ENCODE measurements around the gene EIF3D. TPM values are rescaled to one million over a fixed set of nuclear protein-coding genes. Genes with fewer than 3 reads are reported as not detected.
A peak's percentile ranks its signal among the peaks of the same experiment; 100 is the strongest.

EIF3D gene
- total RNA-seq, 1 experiment from 2014 or later = 237 TPM

DNA sequence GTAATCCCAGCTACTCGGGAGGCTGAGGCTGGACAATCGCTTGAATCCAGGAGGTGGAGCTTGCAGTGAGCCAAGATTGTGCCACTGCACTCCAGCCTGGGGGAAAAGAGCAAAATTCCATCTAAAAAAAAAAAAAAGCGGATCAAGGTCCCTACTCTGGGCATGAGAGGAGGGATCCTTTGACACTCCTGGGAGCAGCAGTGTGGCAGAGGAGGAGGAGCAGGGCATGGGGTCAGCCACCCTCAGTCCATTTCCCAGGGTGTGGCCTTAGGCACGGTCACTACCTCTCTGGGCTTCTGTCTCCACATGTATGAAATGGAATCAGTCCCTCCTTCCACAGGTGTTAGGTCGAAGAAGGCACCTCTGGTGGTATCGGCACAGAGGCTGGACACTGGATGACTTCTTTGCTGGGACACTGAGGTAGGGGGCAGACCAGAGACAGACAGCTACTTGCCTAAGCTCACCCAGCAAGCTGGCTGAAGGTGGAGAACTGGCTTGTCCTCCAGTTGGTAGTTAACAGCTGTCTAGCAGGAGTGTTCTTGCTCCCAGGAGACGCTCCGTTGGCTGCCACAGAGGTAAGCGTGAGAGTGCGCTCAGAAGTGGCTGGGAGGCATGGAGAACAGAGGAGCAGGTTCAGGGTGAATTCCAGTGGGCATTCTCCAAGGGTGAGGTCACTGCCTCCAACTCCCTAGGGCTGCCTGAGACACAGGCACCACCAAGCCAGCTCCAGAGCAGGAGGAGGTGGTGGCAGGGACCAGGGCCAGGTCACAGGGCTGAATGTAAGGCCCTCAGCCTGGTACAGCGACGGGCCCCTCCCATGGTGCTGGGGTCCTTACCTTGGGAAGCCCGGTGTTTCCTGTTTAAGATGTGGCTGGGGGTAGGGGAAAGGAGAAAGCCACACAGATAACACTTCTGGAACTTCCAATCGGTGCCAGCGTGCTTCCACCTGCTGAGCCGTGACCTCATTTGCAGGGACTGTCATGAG is 67.0 kb downstream of the EIF3D start:
- no peaks in the 10 kb centered on the region for H3K9me3 Mint-ChIP-seq
- peaks cover 37% of the 10 kb centered on the region for H3K4me1 Mint-ChIP-seq
- ATAC-seq = peak; percentile 55
- peaks cover 6% of the 10 kb centered on the region for H3K27me3 Mint-ChIP-seq (ENCODE audit: low read depth)
- no peak for DNase-seq (ENCODE audit: low spot score)
- TF ChIP-seq, protein P1, sequence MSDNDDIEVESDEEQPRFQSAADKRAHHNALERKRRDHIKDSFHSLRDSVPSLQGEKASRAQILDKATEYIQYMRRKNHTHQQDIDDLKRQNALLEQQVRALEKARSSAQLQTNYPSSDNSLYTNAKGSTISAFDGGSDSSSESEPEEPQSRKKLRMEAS (CRISPR knock-in tag; IDR thresholded peaks at IDR 0.05) = no peak
- no peak for TF ChIP-seq NR2C2 (CRISPR knock-in tag; IDR thresholded peaks at IDR 0.05)
- no peak for TF ChIP-seq TEAD1 (CRISPR knock-in tag; IDR thresholded peaks at IDR 0.05)
- TF ChIP-seq, protein P2, sequence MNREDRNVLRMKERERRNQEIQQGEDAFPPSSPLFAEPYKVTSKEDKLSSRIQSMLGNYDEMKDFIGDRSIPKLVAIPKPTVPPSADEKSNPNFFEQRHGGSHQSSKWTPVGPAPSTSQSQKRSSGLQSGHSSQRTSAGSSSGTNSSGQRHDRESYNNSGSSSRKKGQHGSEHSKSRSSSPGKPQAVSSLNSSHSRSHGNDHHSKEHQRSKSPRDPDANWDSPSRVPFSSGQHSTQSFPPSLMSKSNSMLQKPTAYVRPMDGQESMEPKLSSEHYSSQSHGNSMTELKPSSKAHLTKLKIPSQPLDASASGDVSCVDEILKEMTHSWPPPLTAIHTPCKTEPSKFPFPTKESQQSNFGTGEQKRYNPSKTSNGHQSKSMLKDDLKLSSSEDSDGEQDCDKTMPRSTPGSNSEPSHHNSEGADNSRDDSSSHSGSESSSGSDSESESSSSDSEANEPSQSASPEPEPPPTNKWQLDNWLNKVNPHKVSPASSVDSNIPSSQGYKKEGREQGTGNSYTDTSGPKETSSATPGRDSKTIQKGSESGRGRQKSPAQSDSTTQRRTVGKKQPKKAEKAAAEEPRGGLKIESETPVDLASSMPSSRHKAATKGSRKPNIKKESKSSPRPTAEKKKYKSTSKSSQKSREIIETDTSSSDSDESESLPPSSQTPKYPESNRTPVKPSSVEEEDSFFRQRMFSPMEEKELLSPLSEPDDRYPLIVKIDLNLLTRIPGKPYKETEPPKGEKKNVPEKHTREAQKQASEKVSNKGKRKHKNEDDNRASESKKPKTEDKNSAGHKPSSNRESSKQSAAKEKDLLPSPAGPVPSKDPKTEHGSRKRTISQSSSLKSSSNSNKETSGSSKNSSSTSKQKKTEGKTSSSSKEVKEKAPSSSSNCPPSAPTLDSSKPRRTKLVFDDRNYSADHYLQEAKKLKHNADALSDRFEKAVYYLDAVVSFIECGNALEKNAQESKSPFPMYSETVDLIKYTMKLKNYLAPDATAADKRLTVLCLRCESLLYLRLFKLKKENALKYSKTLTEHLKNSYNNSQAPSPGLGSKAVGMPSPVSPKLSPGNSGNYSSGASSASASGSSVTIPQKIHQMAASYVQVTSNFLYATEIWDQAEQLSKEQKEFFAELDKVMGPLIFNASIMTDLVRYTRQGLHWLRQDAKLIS (CRISPR knock-in tag; IDR thresholded peaks at IDR 0.05; ENCODE audit: borderline replicate concordance) = no peak
- TF ChIP-seq FOXJ3 (CRISPR knock-in tag; IDR thresholded peaks at IDR 0.05; ENCODE audit: borderline replicate concordance) = no peak
- TF ChIP-seq, protein P3, sequence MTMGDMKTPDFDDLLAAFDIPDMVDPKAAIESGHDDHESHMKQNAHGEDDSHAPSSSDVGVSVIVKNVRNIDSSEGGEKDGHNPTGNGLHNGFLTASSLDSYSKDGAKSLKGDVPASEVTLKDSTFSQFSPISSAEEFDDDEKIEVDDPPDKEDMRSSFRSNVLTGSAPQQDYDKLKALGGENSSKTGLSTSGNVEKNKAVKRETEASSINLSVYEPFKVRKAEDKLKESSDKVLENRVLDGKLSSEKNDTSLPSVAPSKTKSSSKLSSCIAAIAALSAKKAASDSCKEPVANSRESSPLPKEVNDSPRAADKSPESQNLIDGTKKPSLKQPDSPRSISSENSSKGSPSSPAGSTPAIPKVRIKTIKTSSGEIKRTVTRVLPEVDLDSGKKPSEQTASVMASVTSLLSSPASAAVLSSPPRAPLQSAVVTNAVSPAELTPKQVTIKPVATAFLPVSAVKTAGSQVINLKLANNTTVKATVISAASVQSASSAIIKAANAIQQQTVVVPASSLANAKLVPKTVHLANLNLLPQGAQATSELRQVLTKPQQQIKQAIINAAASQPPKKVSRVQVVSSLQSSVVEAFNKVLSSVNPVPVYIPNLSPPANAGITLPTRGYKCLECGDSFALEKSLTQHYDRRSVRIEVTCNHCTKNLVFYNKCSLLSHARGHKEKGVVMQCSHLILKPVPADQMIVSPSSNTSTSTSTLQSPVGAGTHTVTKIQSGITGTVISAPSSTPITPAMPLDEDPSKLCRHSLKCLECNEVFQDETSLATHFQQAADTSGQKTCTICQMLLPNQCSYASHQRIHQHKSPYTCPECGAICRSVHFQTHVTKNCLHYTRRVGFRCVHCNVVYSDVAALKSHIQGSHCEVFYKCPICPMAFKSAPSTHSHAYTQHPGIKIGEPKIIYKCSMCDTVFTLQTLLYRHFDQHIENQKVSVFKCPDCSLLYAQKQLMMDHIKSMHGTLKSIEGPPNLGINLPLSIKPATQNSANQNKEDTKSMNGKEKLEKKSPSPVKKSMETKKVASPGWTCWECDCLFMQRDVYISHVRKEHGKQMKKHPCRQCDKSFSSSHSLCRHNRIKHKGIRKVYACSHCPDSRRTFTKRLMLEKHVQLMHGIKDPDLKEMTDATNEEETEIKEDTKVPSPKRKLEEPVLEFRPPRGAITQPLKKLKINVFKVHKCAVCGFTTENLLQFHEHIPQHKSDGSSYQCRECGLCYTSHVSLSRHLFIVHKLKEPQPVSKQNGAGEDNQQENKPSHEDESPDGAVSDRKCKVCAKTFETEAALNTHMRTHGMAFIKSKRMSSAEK (CRISPR knock-in tag; IDR thresholded peaks at IDR 0.05; ENCODE audit: borderline replicate concordance) = no peak
- TF ChIP-seq PRRX2 (CRISPR knock-in tag; IDR thresholded peaks at IDR 0.05) = no peak
- TF ChIP-seq, protein P4, sequence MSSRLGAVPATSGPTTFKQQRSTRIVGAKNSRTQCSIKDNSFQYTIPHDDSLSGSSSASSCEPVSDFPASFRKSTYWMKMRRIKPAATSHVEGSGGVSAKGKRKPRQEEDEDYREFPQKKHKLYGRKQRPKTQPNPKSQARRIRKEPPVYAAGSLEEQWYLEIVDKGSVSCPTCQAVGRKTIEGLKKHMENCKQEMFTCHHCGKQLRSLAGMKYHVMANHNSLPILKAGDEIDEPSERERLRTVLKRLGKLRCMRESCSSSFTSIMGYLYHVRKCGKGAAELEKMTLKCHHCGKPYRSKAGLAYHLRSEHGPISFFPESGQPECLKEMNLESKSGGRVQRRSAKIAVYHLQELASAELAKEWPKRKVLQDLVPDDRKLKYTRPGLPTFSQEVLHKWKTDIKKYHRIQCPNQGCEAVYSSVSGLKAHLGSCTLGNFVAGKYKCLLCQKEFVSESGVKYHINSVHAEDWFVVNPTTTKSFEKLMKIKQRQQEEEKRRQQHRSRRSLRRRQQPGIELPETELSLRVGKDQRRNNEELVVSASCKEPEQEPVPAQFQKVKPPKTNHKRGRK (CRISPR knock-in tag; IDR thresholded peaks at IDR 0.05; ENCODE audit: borderline replicate concordance) = no peak
- no peak for TF ChIP-seq RORB (CRISPR knock-in tag; IDR thresholded peaks at IDR 0.05)
- no peak for TF ChIP-seq ESRRA (CRISPR knock-in tag; IDR thresholded peaks at IDR 0.05; ENCODE audit: borderline replicate concordance)
- TF ChIP-seq ZNF423 (CRISPR knock-in tag; IDR thresholded peaks at IDR 0.05) = no peak
- no peak for TF ChIP-seq TEAD4 (CRISPR knock-in tag; IDR thresholded peaks at IDR 0.05)
- TF ChIP-seq, protein P5, sequence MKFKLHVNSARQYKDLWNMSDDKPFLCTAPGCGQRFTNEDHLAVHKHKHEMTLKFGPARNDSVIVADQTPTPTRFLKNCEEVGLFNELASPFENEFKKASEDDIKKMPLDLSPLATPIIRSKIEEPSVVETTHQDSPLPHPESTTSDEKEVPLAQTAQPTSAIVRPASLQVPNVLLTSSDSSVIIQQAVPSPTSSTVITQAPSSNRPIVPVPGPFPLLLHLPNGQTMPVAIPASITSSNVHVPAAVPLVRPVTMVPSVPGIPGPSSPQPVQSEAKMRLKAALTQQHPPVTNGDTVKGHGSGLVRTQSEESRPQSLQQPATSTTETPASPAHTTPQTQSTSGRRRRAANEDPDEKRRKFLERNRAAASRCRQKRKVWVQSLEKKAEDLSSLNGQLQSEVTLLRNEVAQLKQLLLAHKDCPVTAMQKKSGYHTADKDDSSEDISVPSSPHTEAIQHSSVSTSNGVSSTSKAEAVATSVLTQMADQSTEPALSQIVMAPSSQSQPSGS (CRISPR knock-in tag; IDR thresholded peaks at IDR 0.05; ENCODE audit: borderline replicate concordance, low read depth) = no peak
- no peak overlapping the region for H3K4me3 Mint-ChIP-seq
- H3K36me3 Mint-ChIP-seq = no peaks in the 10 kb centered on the region
- POLR2A ChIA-PET = no interaction called here
- H3K27ac Mint-ChIP-seq = peak overlapping the region; percentile 85
- CTCF ChIA-PET = interaction anchor here (0.6 to 3.2 kb wide), 5 partner anchors 8 to 161 kb away, joined by 3 to 16 read pairs (median 4); no protein-coding TSS in a partner anchor

Other genes starting within 250 kb of the EIF3D start
- 272 to 288 TPM (median 277 TPM) in 3 replicates for gene MYH9, start 141.2 kb downstream of the EIF3D start, total RNA-seq (2021)
- gene TXN2, start 47.5 kb downstream of the EIF3D start, total RNA-seq (2021) = 57.6 to 61.6 TPM (median 58.8 TPM) in 3 replicates
- gene FOXRED2, start 22.1 kb downstream of the EIF3D start, total RNA-seq (2021) = 20.1 to 35.5 TPM (median 31.7 TPM) in 3 replicates
- gene CACNG2, start 174.6 kb upstream of the EIF3D start, total RNA-seq (2021) = not detected in 3 replicates
- gene IFT27, start 247.0 kb upstream of the EIF3D start, total RNA-seq (2021) = 47.9 to 56.3 TPM (median 53.8 TPM) in 3 replicates

Data from WTC11 (cell line).